NOMO-1 (cell line): ENCODE data around the gene SEMA6B.
"Not testable (repeated sequence)": the region's sequence is repeated elsewhere in the genome, so short reads cannot be mapped to it uniquely, and the experiment has no call there.

Experiments
- DNase-seq, 2 experiments: peaks; one replicate each; lab custom pipeline; 2025; ENCODE audit not compliant: unreplicated experiment in 2 of 2; lab: John Stamatoyannopoulos, UW

The SEMA6B gene

GRCh38 chr19:4550479-4551050 lies 8.9 kb downstream of the SEMA6B start:
- no peak for DNase-seq

GRCh38 chr19:4550018-4550417 lies 9.5 kb downstream of the SEMA6B start:
- no peak for DNase-seq

GRCh38 chr19:4548238-4548584 lies 11.3 kb downstream of the SEMA6B start:
- DNase-seq: no peak

- no peak for DNase-seq
Observed at GRCh38 chr19:4547303-4548237, 11.9 kb downstream of the SEMA6B start.

GRCh38 chr19:4543842-4544647 lies 15.4 kb downstream of the SEMA6B start:
- DNase-seq: peak in 1 of 2 experiments; percentile 33

- DNase-seq: peak; percentile 63 to 87
Observed at GRCh38 chr19:4542896-4543841, 16.3 kb downstream of the SEMA6B start.

GRCh38 chr19:4541806-4542145 lies 17.7 kb downstream of the SEMA6B start:
- not testable (repeated sequence) for DNase-seq

- DNase-seq: peak; percentile 86 to 87
Observed at GRCh38 chr19:4541114-4541805, 18.2 kb downstream of the SEMA6B start.

- DNase-seq: peak; percentile 92 to 94
Observed at GRCh38 chr19:4539693-4540581, 19.5 kb downstream of the SEMA6B start, which contains the start of gene LRG1. Gene LRG1, minus strand, starts transcription at chr19:4540036. Its CDS starts 23 bp downstream, at chr19:4540013.

GRCh38 chr19:4539169-4539692 lies 20.3 kb downstream of the SEMA6B start:
- DNase-seq: no peak

GRCh38 chr19:4538601-4538954 lies 20.9 kb downstream of the SEMA6B start:
- DNase-seq: no peak

- no peak for DNase-seq
Observed at GRCh38 chr19:4537953-4538600, 21.4 kb downstream of the SEMA6B start.

GRCh38 chr19:4536798-4537197 lies 22.7 kb downstream of the SEMA6B start:
- no peak for DNase-seq

- DNase-seq: peak in 1 of 2 experiments; percentile 10
Observed at GRCh38 chr19:4534836-4535658, 24.4 kb downstream of the SEMA6B start, which contains the start of gene PLIN5. Gene PLIN5, minus strand, starts transcription at chr19:4535224. Its CDS starts 1,150 bp downstream, at chr19:4534074.

GRCh38 chr19:4533835-4534424 lies 25.6 kb downstream of the SEMA6B start:
- no peak for DNase-seq

GRCh38 chr19:4533334-4533733 lies 26.1 kb downstream of the SEMA6B start:
- DNase-seq: no peak
